Measurements from ENCODE around the gene STK36.

STK36 gene

GRCh38 chr2:218663901-218664300 lies 8.0 kb upstream of the STK36 start:
- DNase-seq (ENCODE audit: low spot score), result no peak

GRCh38 chr2:218664653-218665052 lies 7.2 kb upstream of the STK36 start:
- DNase-seq (ENCODE audit: low spot score), result no peak

GRCh38 chr2:218671097-218671653 lies 711 bp upstream of the STK36 start:
- peak; percentile 24 for DNase-seq (ENCODE audit: low spot score)

- no peak for DNase-seq (ENCODE audit: low spot score)
Measured at GRCh38 chr2:218679119-218679518, 7.2 kb downstream of the STK36 start.

GRCh38 chr2:218680061-218680460 lies 8.2 kb downstream of the STK36 start:
- no peak for DNase-seq (ENCODE audit: low spot score)

- DNase-seq (ENCODE audit: low spot score), result peak; percentile 86
Measured at GRCh38 chr2:218687400-218688060, 15.6 kb downstream of the STK36 start.

- peak; percentile 68 for DNase-seq (ENCODE audit: low spot score)
Measured at GRCh38 chr2:218691234-218691633, 19.3 kb downstream of the STK36 start.

- no peak for DNase-seq (ENCODE audit: low spot score)
Measured at GRCh38 chr2:218694405-218695145, 22.7 kb downstream of the STK36 start.

- DNase-seq (ENCODE audit: low spot score), result no peak
Measured at GRCh38 chr2:218698885-218699284, 27.0 kb downstream of the STK36 start.

GRCh38 chr2:218701806-218702205 lies 29.9 kb downstream of the STK36 start:
- no peak for DNase-seq (ENCODE audit: low spot score)

- no peak for DNase-seq (ENCODE audit: low spot score)
Measured at GRCh38 chr2:218703341-218703740, 31.5 kb downstream of the STK36 start.

GRCh38 chr2:218708086-218708485 lies 36.2 kb downstream of the STK36 start:
- DNase-seq (ENCODE audit: low spot score), result no peak

GRCh38 chr2:218709908-218710307 lies 38.0 kb downstream of the STK36 start:
- no peak for DNase-seq (ENCODE audit: low spot score)

- no peak for DNase-seq (ENCODE audit: low spot score)
Measured at GRCh38 chr2:218710334-218710686, 38.4 kb downstream of the STK36 start.

GRCh38 chr2:218710687-218711549 lies 39.0 kb downstream of the STK36 start, which contains the start of gene TTLL4:
TTLL4 (plus strand) TSS chr2:218710835; CDS start chr2:218737677, 26,842 bp downstream.
- DNase-seq (ENCODE audit: low spot score), result peak; percentile 100

- DNase-seq (ENCODE audit: low spot score), result peak; percentile 37
Measured at GRCh38 chr2:218711550-218711929, 39.7 kb downstream of the STK36 start.

GRCh38 chr2:218713922-218714321 lies 42.0 kb downstream of the STK36 start:
- no peak for DNase-seq (ENCODE audit: low spot score)

GRCh38 chr2:218716070-218716469 lies 44.2 kb downstream of the STK36 start:
- DNase-seq (ENCODE audit: low spot score), result no peak

GRCh38 chr2:218717262-218717661 lies 45.4 kb downstream of the STK36 start:
- no peak for DNase-seq (ENCODE audit: low spot score)

GRCh38 chr2:218718058-218718457 lies 46.2 kb downstream of the STK36 start:
- DNase-seq (ENCODE audit: low spot score), result no peak

GRCh38 chr2:218719457-218719856 lies 47.6 kb downstream of the STK36 start:
- DNase-seq (ENCODE audit: low spot score), result no peak

Measured in GM03348 (cell line).